Lung (tissue), 12 donors: ENCODE data around the gene DRAM1. TPM values are rescaled to one million over a fixed set of nuclear protein-coding genes. Genes with fewer than 3 reads are reported as not detected.

Experiments
- ATAC-seq: fragments of 200-7000 bp; cut with Tn5 transposase; one replicate; pipeline ENCODE4 v1.9.1; 2020; ENCODE audit warnings: moderate number of reproducible peaks; ENCODE audit not compliant: insufficient read depth, low FRiP score
- DNase-seq, 3 donors: peaks; one replicate each; pipeline ENCODE4 v3.0.0-alpha.2; 2013 to 2017
- H3K27ac ChIP-seq, 2 donors: one replicate each; pipeline ENCODE4 v1.5.1; 2013; ENCODE audit warnings: mild to moderate bottlenecking in 2 of 2, moderate library complexity in 2 of 2, control low read depth in 1 of 2, inconsistent platforms in 1 of 2, low read depth in 1 of 2, low read length in 1 of 2
- H3K27me3 ChIP-seq, 3 donors: one replicate each; pipeline ENCODE4 v1.5.1; 2013; ENCODE audit warnings: low read length in 2 of 3; ENCODE audit not compliant: control insufficient read depth in 3 of 3, insufficient read depth in 3 of 3
- H3K36me3 ChIP-seq, 4 donors: one replicate each; pipeline ENCODE4 v1.5.1; 2013; ENCODE audit warnings: low read length in 4 of 4, mild to moderate bottlenecking in 1 of 4, moderate library complexity in 1 of 4; ENCODE audit not compliant: control insufficient read depth in 4 of 4, insufficient read depth in 4 of 4
- H3K4me1 ChIP-seq, 5 donors: one replicate each; pipeline ENCODE4 v1.5.1; 2013; ENCODE audit warnings: low read length in 5 of 5, mild to moderate bottlenecking in 2 of 5, moderate library complexity in 1 of 5; ENCODE audit not compliant: control insufficient read depth in 5 of 5, insufficient read depth in 5 of 5
- H3K4me3 ChIP-seq: one replicate; pipeline ENCODE4 v1.5.1; 2013; ENCODE audit warnings: mild to moderate bottlenecking, control low read depth, moderate library complexity
- H3K9ac ChIP-seq, 2 donors: one replicate each; pipeline ENCODE4 v1.5.1; 2013; ENCODE audit warnings: low read length in 2 of 2, control low read depth in 1 of 2; ENCODE audit not compliant: insufficient read depth in 1 of 2
- H3K9me3 ChIP-seq, 4 donors: one replicate each; pipeline ENCODE4 v1.5.1; 2013; ENCODE audit warnings: low read length in 3 of 4, mild to moderate bottlenecking in 1 of 4, moderate library complexity in 1 of 4; ENCODE audit not compliant: control insufficient read depth in 4 of 4, insufficient read depth in 3 of 4
- CTCF ChIP-seq: IDR thresholded peaks from 2 replicates; pipeline ENCODE4 v1.5.1; 2012; ENCODE audit warnings: mild to moderate bottlenecking; ENCODE audit errors: control extremely low read depth, extremely low read depth
- WGBS, 2 donors: extraction: QIAGEN DNeasy Blood & Tissue Kit; methylation state at CpG; one replicate each; pipeline ENCODE4 v1.1.7; 2013; 5-methylcytosine and 5-hydroxymethylcytosine counted together
- polyA plus RNA-seq, 2 donors: library from polyadenylated mRNA; stranded (reverse); fragments of 200-250 nt; gene quantifications; one replicate each; pipeline ENCODE4 v1.2.1, GENCODE V29; 2013
- total RNA-seq, 2 donors: library from RNA; depleted of rRNA in 1 of 2; stranded (reverse); fragments of >200 nt in 1 of 2; gene quantifications; one replicate each; pipeline ENCODE4 v1.2.1, GENCODE V29; 2014 to 2021
- donor health status: control.
- donor health status: control.
- donor health status: Bipolar disorder and iron deficiency.
- donor health status: healthy.
- donor health status: DM: yes; HTN: yes; CAD: no.

Gene DRAM1
- total and polyA plus RNA-seq, 4 donors: 64.5 to 95.2 (median 74.7) TPM

- no peak for ATAC-seq
- 93 to 100% methylated on average over 1 of the region's 1 CpG for WGBS, 2 donors
- H3K36me3 ChIP-seq: no peaks in the 10 kb centered on the region
- H3K4me3 ChIP-seq: no peak overlapping the region
- TF ChIP-seq CTCF: no peak
- H3K27me3 ChIP-seq: no peaks in the 10 kb centered on the region
- DNase-seq: no peak
- H3K9ac ChIP-seq: no peak overlapping the region
- H3K27ac ChIP-seq: no peak overlapping the region
- H3K9me3 ChIP-seq: no peaks in the 10 kb centered on the region
- H3K4me1 ChIP-seq: peaks cover 0 to 10% (median 7%) of the 10 kb centered on the region in 5 donors
These were observed 69.9 kb downstream of the DRAM1 start for GRCh38 chr12:101947316-101947715.

DNA sequence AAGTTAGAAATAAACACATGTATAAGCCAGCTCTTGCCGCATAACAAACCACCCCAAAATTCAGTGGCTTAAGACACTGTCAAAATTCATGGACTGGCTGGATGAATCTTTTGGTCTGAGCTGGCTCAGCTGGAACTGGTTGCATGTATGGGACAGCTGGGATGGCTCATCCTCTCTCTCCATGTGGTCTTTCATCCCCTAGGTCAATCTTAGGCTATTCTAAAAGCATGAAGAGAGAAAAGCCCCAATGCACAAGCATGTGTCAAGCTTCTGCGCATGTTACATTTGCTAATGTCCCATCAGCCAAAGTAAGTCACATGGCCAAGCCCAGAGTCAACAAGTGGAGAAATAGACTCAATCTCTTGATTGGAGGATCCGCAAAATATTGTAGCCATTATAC is 71.0 kb downstream of the DRAM1 start:
- DNase-seq: no peak
- Histone ChIP-seq H3K4me1 (peaks cover 0 to 10% (median 7%) of the 10 kb centered on the region in 5 donors), H3K9ac (no peak overlapping the region), H3K27ac (no peak overlapping the region), H3K36me3 (no peaks in the 10 kb centered on the region), H3K9me3 (no peaks in the 10 kb centered on the region), H3K4me3 (no peak overlapping the region), H3K27me3 (no peaks in the 10 kb centered on the region)
- no peak for ATAC-seq
- 92 to 98% methylated on average over 3 of the region's 3 CpGs for WGBS, 2 donors
- no peak for TF ChIP-seq CTCF

- TF ChIP-seq CTCF: no peak
- Histone ChIP-seq H3K9me3 (no peaks in the 10 kb centered on the region), H3K36me3 (no peaks in the 10 kb centered on the region), H3K4me3 (no peak overlapping the region), H3K9ac (no peak overlapping the region), H3K27ac (no peak overlapping the region), H3K27me3 (no peaks in the 10 kb centered on the region), H3K4me1 (peaks cover 0 to 2% (median 0%) of the 10 kb centered on the region in 5 donors)
- ATAC-seq (no peak), DNase-seq (no peak)
- WGBS, 2 donors: 75 to 89% methylated on average over 6 of the region's 6 CpGs
These were observed 73.8 kb downstream of the DRAM1 start for GRCh38 chr12:101951002-101951670.

GRCh38 chr12:101954113-101954512 is 76.7 kb downstream of the DRAM1 start:
- DNase-seq: no peak
- H3K27me3 ChIP-seq: no peaks in the 10 kb centered on the region
- no peaks in the 10 kb centered on the region for H3K36me3 ChIP-seq
- WGBS, 2 donors: 86 to 96% methylated on average over 1 of the region's 1 CpG
- no peaks in the 10 kb centered on the region for H3K4me1 ChIP-seq
- no peak overlapping the region for H3K27ac ChIP-seq
- no peaks in the 10 kb centered on the region for H3K9me3 ChIP-seq
- no peak for TF ChIP-seq CTCF
- H3K9ac ChIP-seq: no peak overlapping the region
- ATAC-seq: no peak
- no peak overlapping the region for H3K4me3 ChIP-seq
